Stimulated activated CD4-positive, alpha-beta T cell treated with anti-CD3 and anti-CD28 coated beads, Interleukin-12 subunit alpha, Interleukin-12 subunit beta, amount 100 ng/mL, for 24 hours (primary cell): Measurements from ENCODE around the gene MAVS.

Source experiments
- DNase-seq, 2 experiments: peaks; one replicate each; pipeline ENCODE4 v3.0.0-alpha.2; 2020; ENCODE audit warnings: low read depth in 2 of 2

Gene MAVS

GRCh38 chr20:3908667-3909066 is 62.0 kb downstream of the MAVS start:
- no peak for DNase-seq

- no peak for DNase-seq
Measured at GRCh38 chr20:3909952-3910366, 63.3 kb downstream of the MAVS start.

- DNase-seq = no peak
Measured at GRCh38 chr20:3910853-3911252, 64.2 kb downstream of the MAVS start.

GRCh38 chr20:3911956-3912355 is 65.3 kb downstream of the MAVS start:
- no peak for DNase-seq

- DNase-seq = no peak
Measured at GRCh38 chr20:3914446-3914845, 67.8 kb downstream of the MAVS start.

GRCh38 chr20:3915691-3916090 is 69.1 kb downstream of the MAVS start:
- DNase-seq = no peak

GRCh38 chr20:3916364-3916763 is 69.7 kb downstream of the MAVS start:
- no peak for DNase-seq

- no peak for DNase-seq
Measured at GRCh38 chr20:3919352-3919751, 72.7 kb downstream of the MAVS start.

- DNase-seq = no peak
Measured at GRCh38 chr20:3922223-3922982, 75.8 kb downstream of the MAVS start.

GRCh38 chr20:3922983-3923339 is 76.3 kb downstream of the MAVS start:
- no peak for DNase-seq

- DNase-seq = no peak
Measured at GRCh38 chr20:3923818-3924217, 77.2 kb downstream of the MAVS start.

- no peak for DNase-seq
Measured at GRCh38 chr20:3924304-3925112, 77.9 kb downstream of the MAVS start.

GRCh38 chr20:3925113-3925695 is 78.6 kb downstream of the MAVS start:
- no peak for DNase-seq
